Activated T-helper 1 cell treated with anti-CD3 and anti-CD28 coated beads, Interleukin-12 subunit alpha, Interleukin-12 subunit beta, Interleukin-2, Interleukin-4 antibody, amounts not matched to agents 30 ng/mL and 10 ng/mL and 1 ng/mL, durations not matched to agents 14 hours and 24 hours and 36 hours (primary cell): Measurements from ENCODE around the gene CHRNA5. TPM values are rescaled to one million over a fixed set of nuclear protein-coding genes. Genes with fewer than 3 reads are reported as not detected.
"Not testable (repeated sequence)": the region's sequence is repeated elsewhere in the genome, so short reads cannot be mapped to it uniquely, and the experiment has no call there.

ENCODE experiments used
- DNase-seq: peaks from one replicate; pipeline ENCODE4 v3.0.0; 2021; ENCODE audit warnings: low spot score
- H3K27ac Mint-ChIP-seq: one replicate; pipeline ENCODE4 v1.8.0; 2021; ENCODE audit warnings: mild to moderate bottlenecking, mixed read lengths
- H3K27me3 Mint-ChIP-seq: one replicate; pipeline ENCODE4 v1.8.0; 2022; ENCODE audit warnings: mild to moderate bottlenecking, moderate library complexity, mixed read lengths; ENCODE audit not compliant: insufficient read depth
- H3K36me3 Mint-ChIP-seq: one replicate; pipeline ENCODE4 v1.8.0; 2021; ENCODE audit warnings: low read depth, mixed read lengths
- H3K4me1 Mint-ChIP-seq: one replicate; pipeline ENCODE4 v1.8.0; 2021; ENCODE audit warnings: low read depth, mixed read lengths
- H3K4me3 Mint-ChIP-seq: one replicate; pipeline ENCODE4 v1.8.0; 2021; ENCODE audit warnings: mild to moderate bottlenecking, moderate library complexity, mixed read lengths
- H3K9me3 Mint-ChIP-seq: one replicate; pipeline ENCODE4 v1.8.0; 2021; ENCODE audit warnings: mixed read lengths
- intact Hi-C: fragments of 100-400 bp; cut with micrococcal nuclease; formaldehyde crosslinking; loops from one replicate; pipeline ENCODE4 v1.15.1; 2024
- total RNA-seq: library from RNA; stranded (reverse); gene quantifications from 2 replicates; pipeline ENCODE4 v1.2.3, GENCODE V29; 2022

The CHRNA5 gene
- total RNA-seq: 6.4 and 10.3 TPM in 2 replicates

- H3K4me3 Mint-ChIP-seq: peak within 1 kb of the TSS; percentile 88
- H3K27me3 Mint-ChIP-seq: peaks cover 31% of the 10 kb centered on the region
- H3K4me1 Mint-ChIP-seq: peaks cover 28% of the 10 kb centered on the region
- intact Hi-C loops: loop anchor here (1.0 to 2.0 kb wide), 2 partner anchors 24 to 59 kb away; partner anchors contain the start of gene HYKK
- DNase-seq: peak; percentile 44
- H3K9me3 Mint-ChIP-seq: no peaks in the 10 kb centered on the region
- peak within 1 kb of the TSS; percentile 61 for H3K27ac Mint-ChIP-seq
- H3K36me3 Mint-ChIP-seq: no peaks in the 10 kb centered on the region
These were observed at the start of gene CHRNA5 for GRCh38 chr15:78565097-78565950. TSS of gene CHRNA5 (plus strand) at chr15:78565520. CDS start at chr15:78565720, 200 bp downstream.

DNA sequence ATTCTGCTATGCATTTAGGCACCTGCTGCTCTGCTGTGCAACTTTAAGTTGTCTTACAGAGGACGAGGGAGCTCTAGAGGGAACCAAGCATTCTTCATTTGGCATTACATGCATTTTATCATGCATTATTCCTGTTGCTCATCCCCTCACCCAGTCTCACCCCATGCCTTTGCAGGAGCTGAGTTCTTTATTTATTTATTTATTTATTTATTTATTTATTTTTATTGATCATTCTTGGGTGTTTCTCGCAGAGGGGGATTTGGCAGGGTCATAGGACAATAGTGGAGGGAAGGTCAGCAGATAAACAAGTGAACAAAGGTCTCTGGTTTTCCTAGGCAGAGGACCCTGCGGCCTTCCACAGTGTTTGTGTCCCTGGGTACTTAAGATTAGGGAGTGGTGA is 45.3 kb upstream of the CHRNA5 start:
- H3K4me3 Mint-ChIP-seq, H3K9me3 Mint-ChIP-seq, DNase-seq, H3K27me3 Mint-ChIP-seq, H3K4me1 Mint-ChIP-seq, H3K27ac Mint-ChIP-seq, intact Hi-C loops, H3K36me3 Mint-ChIP-seq: not testable (repeated sequence)

DNA sequence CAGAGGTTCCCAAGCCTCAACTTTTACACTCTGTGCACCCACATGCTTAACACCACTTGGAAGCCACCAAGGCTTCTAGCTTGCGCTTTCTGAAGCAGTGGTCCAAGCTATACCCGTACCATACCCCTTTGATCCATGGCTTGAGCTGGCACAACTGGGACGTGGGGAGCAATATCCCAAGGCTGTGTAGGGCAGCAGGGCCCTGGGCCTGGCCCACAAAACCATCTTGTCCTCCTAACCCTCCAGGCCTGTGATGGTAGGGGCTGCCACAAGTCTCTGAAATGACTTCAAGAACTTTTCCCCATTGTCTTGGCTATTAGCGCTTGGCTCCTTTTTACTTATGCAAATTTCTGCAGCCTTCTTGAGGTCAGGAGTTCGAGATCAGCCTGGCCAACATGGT is 41.1 kb upstream of the CHRNA5 start:
- Mint-ChIP-seq H3K27me3 (no peaks in the 10 kb centered on the region), H3K4me3 (no peak overlapping the region), H3K4me1 (no peaks in the 10 kb centered on the region), H3K9me3 (no peaks in the 10 kb centered on the region), H3K36me3 (no peaks in the 10 kb centered on the region), H3K27ac (no peak overlapping the region)
- no peak for DNase-seq
- intact Hi-C loops: no loop called here

DNA sequence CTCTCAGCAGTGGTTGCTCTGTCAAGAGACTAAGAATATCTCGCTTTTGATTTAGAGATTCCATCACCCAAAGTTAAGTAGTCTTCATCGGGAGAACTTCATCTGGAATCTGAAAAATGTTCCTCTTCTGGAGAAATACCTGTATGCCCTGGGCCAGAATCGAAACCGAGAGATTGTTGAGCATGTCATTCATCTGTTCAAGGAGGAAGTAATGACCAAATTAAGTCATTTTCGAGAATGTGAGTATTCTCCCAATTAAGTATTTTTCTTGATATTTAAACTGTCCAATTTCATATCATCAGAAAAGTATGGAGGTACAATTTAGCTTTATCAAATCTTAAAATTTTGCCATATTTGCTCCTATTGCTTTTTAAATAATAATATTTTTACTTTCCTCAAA is 38.0 kb upstream of the CHRNA5 start:
- Mint-ChIP-seq H3K4me1 (no peaks in the 10 kb centered on the region), H3K9me3 (no peaks in the 10 kb centered on the region), H3K27me3 (no peaks in the 10 kb centered on the region), H3K4me3 (no peak overlapping the region), H3K27ac (no peak overlapping the region), H3K36me3 (no peaks in the 10 kb centered on the region)
- intact Hi-C loops: no loop called here
- no peak for DNase-seq

DNA sequence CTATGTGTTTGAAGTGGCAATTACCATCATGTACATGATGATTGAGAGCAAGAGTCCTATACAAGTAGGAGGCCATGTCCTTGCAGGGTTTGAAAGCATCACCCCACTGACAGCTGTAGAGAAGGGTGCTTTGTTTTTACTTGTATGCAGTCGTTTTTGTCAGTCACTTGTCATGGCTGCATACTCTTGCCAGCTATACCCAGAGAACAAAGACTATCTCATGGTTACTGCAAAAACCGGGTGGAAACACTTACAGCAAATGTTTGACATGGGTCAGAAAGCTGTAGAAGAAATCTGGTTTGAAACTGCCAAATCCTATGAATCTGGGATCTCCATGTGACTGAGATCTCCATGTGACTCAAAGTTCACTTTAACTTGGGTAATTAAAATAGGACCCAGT is 32.0 kb upstream of the CHRNA5 start:
- no peak for DNase-seq
- Mint-ChIP-seq H3K27ac (no peak overlapping the region), H3K27me3 (peaks cover 3% of the 10 kb centered on the region), H3K4me3 (no peak overlapping the region), H3K9me3 (no peaks in the 10 kb centered on the region), H3K36me3 (no peaks in the 10 kb centered on the region), H3K4me1 (peaks cover under 1% of the 10 kb centered on the region)
- intact Hi-C loops: no loop called here

- Mint-ChIP-seq H3K27me3 (peaks cover 3% of the 10 kb centered on the region), H3K36me3 (no peaks in the 10 kb centered on the region), H3K4me1 (peaks cover 18% of the 10 kb centered on the region), H3K4me3 (no peak overlapping the region), H3K27ac (no peak overlapping the region), H3K9me3 (no peaks in the 10 kb centered on the region)
- DNase-seq: no peak
- intact Hi-C loops: no loop called here
These were observed 29.2 kb upstream of the CHRNA5 start for GRCh38 chr15:78536134-78536533.

- Mint-ChIP-seq H3K4me3 (no peak overlapping the region), H3K36me3 (peaks cover 10% of the 10 kb centered on the region), H3K4me1 (peaks cover 28% of the 10 kb centered on the region), H3K27ac (no peak overlapping the region), H3K27me3 (peaks cover 3% of the 10 kb centered on the region), H3K9me3 (no peaks in the 10 kb centered on the region)
- no peak for DNase-seq
- intact Hi-C loops: no loop called here
These were observed 27.9 kb upstream of the CHRNA5 start for GRCh38 chr15:78537266-78537905.

DNA sequence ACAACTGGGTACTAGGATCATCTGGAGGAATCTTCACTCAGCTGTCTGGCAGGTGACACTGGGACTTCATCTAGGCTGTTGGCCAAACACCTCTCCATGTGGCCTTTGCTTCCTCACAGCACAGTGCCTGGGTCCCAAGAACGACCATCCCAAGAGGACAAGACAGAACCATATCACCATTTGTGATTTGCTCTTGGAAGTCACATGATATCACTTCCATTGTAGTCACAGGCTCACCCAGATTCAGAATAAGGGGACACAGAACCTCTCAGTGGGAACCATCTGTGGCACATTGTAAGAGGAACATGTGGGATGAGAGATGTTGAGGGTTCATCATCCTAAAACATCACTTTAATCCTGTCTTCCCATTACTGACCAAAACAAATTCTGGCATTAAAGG is 27.0 kb upstream of the CHRNA5 start:
- Mint-ChIP-seq H3K27me3 (peaks cover 3% of the 10 kb centered on the region), H3K4me1 (peaks cover 37% of the 10 kb centered on the region), H3K27ac (no peak overlapping the region), H3K9me3 (no peaks in the 10 kb centered on the region), H3K4me3 (no peak overlapping the region), H3K36me3 (peaks cover 19% of the 10 kb centered on the region)
- no peak for DNase-seq
- intact Hi-C loops: no loop called here

DNA sequence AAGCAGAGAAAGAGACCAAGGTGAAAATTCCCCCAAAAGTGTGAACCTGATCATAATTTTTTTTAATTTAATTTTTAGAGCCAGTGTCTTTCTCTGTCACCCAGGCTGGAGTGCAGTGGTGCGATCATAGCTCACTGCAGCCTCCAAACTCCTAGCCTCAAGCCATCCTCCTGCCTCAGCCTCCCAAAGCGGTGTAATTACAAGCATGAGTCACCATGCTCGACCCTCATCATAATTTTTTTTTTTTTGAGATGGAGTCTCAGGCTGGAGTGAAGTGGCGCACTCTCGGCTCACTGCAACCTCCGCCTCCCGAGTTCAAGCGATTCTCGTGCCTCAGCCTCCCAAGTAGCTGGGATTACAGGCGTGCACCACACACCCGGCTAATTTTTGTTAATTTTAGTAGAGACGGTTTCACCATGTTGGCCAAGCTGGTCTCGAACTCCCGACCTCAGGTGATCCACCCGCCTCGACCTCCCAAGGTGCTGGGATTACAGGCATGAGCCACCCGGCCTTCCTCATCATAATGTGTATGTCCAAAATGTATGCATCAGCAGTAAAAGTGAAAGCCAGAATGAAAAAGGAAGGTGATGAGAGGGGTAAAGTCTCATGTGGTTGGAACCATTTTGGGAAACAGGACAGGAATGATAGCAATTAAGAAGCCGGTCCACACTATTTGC is 25.7 kb upstream of the CHRNA5 start:
- H3K27ac Mint-ChIP-seq: peak overlapping the region; percentile 100
- H3K4me3 Mint-ChIP-seq: peak overlapping the region; percentile 97
- intact Hi-C loops: loop anchor here (1.0 to 5.0 kb wide), 4 partner anchors 32 to 333 kb away; partner anchors contain the start of genes HYKK, MORF4L1 and SKIC8
- not testable (repeated sequence) for H3K27me3 Mint-ChIP-seq, H3K9me3 Mint-ChIP-seq, DNase-seq
- peaks cover 39% of the 10 kb centered on the region for H3K4me1 Mint-ChIP-seq
- H3K36me3 Mint-ChIP-seq: peaks cover 22% of the 10 kb centered on the region

DNA sequence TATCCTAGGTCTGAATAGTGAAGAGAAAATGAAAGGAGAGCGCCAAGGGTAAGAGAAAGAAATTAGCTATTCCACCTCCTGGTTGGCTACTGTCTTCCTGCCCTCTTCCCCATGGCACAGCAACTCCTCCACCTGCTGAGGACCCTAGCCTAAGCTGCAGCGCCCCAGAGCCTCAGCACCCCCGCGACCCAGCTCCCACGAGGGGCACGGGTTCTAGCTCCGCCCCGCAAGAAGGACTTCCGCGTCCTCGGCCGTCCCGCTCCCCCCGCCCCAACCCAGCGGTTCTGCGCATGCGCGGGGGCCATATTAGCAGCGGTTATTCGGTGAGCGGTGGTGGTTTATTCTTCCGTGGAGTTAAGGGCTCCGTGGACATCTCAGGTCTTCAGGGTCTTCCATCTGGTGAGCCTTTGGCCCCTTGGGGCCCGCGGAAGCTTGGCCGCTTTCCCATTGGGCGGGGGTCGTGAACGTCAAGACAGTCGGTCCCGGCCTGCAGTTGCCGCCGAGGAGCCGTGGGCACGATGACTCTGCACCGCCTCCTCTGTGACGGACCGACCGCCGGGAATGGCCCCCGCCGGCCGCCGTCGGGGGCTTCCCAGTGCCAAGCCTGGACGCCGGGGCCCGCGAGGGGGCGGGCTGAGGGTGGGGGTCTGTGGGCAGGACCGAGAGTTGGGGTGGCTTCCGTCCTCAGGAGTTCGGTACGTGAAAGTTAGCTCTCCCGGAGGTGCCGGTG is 25.0 kb upstream of the CHRNA5 start, which contains the start of gene PSMA4:
TSS of gene PSMA4 (plus strand) at position 304 of the 730 bp plus-strand sequence. CDS start 1,484 bp downstream, outside the sequence.
- Mint-ChIP-seq H3K4me3 (peak within 1 kb of the TSS; percentile 97), H3K9me3 (no peaks in the 10 kb centered on the region), H3K27ac (peak within 1 kb of the TSS; percentile 100), H3K4me1 (peaks cover 42% of the 10 kb centered on the region), H3K27me3 (no peaks in the 10 kb centered on the region), H3K36me3 (peaks cover 27% of the 10 kb centered on the region)
- intact Hi-C loops: loop anchor here (1.0 to 5.0 kb wide), 4 partner anchors 33 to 332 kb away; partner anchors contain the start of genes HYKK, MORF4L1 and SKIC8
- DNase-seq: peak; percentile 92

GRCh38 chr15:78540871-78541743 is 24.2 kb upstream of the CHRNA5 start:
- H3K27ac Mint-ChIP-seq: peak overlapping the region; percentile 98
- peaks cover 33% of the 10 kb centered on the region for H3K36me3 Mint-ChIP-seq
- H3K27me3 Mint-ChIP-seq: no peaks in the 10 kb centered on the region
- intact Hi-C loops: loop anchor here (1.0 to 5.0 kb wide), 5 partner anchors 24 to 331 kb away; partner anchors contain the start of genes CHRNA5, HYKK, MORF4L1 and SKIC8
- no peaks in the 10 kb centered on the region for H3K9me3 Mint-ChIP-seq
- peaks cover 42% of the 10 kb centered on the region for H3K4me1 Mint-ChIP-seq
- H3K4me3 Mint-ChIP-seq: peak overlapping the region; percentile 97
- no peak for DNase-seq
